Measurements from ENCODE around the gene IFRD1.

Gene IFRD1, protein sequence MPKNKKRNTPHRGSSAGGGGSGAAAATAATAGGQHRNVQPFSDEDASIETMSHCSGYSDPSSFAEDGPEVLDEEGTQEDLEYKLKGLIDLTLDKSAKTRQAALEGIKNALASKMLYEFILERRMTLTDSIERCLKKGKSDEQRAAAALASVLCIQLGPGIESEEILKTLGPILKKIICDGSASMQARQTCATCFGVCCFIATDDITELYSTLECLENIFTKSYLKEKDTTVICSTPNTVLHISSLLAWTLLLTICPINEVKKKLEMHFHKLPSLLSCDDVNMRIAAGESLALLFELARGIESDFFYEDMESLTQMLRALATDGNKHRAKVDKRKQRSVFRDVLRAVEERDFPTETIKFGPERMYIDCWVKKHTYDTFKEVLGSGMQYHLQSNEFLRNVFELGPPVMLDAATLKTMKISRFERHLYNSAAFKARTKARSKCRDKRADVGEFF

DNA sequence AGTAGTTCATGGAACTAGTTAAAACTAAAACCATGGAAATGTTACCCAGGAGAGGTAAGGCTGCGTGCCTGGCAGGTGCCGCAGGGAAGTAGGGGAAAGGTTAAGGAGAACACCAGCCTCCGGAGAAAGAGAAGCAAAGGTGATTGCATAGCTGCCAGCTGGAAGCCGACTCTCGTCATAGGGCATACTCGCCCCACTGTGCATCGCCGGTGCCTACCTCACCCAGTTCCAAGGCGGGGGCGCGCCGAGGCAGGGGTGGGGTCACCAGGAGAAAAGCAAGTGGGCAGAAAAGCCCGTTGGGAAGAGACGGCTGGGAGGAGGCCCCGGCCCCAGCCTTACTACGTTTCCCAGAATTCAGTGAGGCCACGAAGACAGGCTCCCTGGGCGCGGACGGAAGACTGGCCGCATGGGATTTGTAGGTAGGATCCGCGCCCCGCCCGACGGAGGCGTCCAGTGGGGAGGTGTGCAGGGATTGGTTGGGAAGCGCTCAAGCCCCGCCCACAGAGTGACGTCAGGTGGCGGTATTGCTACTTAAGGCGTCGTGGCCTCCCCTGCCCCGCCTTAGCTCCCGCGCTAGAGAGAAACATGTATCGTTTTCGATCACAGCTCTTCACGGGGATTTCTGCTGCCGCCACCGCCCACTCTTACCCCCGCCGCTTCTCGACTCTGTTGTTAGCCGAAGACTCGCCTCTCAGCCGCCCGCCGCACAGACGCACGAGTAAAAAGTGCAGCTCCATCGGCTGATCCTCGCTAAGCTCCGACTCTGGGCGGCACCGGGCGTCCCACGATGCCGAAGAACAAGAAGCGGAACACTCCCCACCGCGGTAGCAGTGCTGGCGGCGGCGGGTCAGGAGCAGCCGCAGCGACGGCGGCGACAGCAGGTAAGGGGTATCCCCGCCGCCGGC lies at the start of gene IFRD1:
TSS of gene IFRD1 (plus strand) at position 559 of the 905 bp plus-strand sequence. CDS start at position 788, 229 bp downstream.
- peak; percentile 92 for DNase-seq

DNA sequence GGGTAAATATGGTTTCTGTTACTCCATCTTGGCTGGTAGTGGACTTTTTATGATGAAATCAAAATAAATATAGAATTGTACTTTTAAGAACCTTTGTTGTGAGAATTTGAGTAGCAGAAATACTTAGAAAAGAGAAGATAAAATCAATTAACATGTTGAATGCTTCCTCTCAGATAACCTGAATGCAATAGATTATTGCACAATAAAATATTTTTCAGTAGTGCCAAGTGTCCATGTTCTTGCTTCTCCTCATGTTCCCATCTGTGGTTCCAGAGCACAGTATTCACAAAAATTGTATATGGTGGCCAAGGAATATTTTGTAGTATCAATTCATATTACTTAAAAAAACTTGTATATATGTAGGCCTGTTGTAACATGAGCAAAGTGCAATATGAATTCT lies 45.9 kb upstream of the IFRD1 start:
- DNase-seq: no peak

- DNase-seq: no peak
Observed at GRCh38 chr7:112405286-112405685, 45.0 kb upstream of the IFRD1 start.

DNA sequence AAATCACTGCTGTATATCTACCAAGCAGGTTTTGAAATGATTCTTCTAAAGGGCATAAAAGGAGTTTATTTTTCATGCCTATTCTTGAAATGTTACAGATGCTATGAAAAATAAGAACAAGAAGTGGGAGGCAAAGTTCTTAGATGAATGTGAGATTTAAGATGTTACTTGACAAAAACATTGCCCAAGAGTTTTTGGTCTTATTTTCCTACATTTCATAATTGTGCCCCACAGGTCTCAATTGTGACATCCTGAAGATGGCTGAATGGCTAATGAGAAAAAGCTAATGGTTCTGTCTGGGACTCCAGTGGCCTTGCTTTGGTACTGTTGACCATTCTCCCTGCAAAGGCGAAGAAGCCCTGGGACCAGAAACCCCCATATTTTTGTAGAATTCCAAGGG lies 43.0 kb upstream of the IFRD1 start:
- DNase-seq: no peak

GRCh38 chr7:112410092-112410491 lies 40.2 kb upstream of the IFRD1 start:
- DNase-seq: no peak

DNA sequence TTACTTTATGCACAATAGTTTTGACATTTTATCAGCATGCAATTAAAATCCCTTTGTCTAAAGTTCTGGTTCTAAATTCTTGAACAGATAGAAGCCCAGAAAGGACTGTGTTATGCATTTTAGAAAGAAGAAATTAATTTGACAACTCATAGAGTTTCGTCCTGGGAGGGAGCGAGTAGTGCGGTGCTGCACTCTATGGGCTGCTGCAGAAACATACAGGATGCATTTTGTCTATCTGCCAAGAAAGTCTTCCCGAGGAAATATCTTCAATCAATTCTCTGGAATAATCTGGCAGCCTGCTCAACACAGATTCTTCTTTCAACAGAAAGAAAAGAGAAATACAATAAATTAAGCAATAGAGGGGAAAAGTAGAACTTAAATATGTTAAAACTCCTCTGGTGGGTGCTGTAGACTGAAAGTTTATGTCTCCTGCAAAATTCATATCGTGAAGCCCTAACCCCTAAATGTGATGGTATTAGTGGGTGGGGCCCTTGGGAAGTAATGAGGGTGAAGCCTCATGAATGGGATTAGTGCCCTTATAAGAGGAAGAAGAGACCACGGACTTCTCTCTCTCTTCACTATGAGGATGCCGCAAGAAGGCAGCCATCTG lies 39.0 kb upstream of the IFRD1 start:
- peak; percentile 12 for DNase-seq

GRCh38 chr7:112414855-112415490 lies 35.3 kb upstream of the IFRD1 start:
- DNase-seq: peak; percentile 25

DNA sequence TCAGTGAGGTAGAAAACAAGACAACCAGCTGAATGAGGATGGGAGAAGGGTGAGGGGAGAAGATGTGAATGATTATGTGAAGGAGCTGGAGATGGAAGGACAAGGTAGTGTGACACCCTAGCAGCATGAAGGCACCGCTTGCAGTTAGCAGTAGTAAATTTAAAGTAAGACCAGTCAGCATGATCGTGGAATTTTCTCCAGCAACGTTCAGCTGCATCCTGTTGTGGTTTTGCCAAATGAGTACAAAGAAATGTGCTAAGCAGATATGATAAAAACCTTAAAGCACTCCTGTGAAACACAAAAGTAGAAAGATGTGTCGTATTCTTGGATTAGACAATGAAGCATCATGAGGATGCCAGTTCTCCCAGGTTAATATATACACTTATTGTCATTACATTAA lies 34.1 kb upstream of the IFRD1 start:
- DNase-seq: no peak

DNA sequence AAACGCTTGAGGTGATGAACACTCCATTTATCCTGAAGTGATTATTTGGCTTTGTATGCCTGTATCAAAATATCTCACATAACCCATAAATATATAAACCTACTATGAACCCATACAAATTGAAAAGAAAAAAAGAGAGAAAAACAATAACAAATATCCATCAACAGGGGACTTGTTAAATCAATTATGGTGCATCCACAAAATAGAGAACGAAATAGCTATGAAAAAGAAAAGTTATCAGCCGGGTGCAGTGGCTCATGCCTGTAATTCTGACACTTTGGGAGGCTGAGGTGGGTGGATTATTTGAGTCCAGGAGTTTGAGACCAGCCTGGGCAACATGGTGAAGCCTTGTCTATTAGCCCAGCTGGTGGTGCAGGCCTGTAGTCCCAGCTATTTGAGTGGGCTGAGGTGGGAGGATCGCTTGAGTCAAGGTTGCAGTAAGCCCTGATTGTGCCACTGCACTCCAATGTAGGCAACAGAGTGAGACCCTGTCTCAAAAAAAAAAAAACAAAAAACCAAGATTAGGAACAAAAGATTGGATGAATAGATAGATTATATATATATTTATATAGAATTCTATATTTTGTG lies 30.6 kb upstream of the IFRD1 start:
- no peak for DNase-seq

GRCh38 chr7:112420236-112420861 lies 29.9 kb upstream of the IFRD1 start:
- DNase-seq: no peak

GRCh38 chr7:112421666-112422486 lies 28.4 kb upstream of the IFRD1 start:
- peak; percentile 16 for DNase-seq

DNA sequence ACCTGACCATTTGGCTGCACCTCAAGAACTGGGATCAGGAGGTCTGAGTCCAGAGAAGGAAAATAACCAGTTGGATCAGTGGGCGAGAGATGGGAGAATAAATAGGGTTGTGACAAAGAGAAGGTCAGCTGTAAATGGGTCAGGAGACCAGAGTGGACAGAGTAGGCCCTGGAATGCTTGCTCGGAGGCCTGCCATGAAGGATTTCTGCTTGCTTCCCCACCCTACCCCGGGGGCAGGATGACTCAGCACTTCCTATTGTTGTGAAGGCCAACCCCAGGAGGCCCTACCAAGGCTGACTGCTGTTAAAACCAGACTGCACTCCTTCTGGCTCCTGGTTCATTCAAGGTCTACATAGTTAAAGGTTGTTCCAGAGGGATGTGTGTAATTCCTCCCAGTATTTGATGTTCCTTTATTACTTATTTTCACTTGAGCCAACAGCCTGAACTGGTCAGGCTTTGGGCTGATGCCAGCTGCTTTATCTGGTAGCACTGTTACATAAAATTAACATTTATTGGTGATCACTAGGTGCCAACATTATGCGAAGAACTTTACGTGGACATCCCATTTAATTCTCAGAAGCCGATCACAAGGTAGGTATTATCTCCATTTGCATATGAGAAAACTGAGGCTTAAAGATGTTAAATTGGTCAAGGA lies 27.3 kb upstream of the IFRD1 start:
- peak; percentile 9 for DNase-seq

- no peak for DNase-seq
Observed at GRCh38 chr7:112423987-112424386, 26.3 kb upstream of the IFRD1 start.

DNA sequence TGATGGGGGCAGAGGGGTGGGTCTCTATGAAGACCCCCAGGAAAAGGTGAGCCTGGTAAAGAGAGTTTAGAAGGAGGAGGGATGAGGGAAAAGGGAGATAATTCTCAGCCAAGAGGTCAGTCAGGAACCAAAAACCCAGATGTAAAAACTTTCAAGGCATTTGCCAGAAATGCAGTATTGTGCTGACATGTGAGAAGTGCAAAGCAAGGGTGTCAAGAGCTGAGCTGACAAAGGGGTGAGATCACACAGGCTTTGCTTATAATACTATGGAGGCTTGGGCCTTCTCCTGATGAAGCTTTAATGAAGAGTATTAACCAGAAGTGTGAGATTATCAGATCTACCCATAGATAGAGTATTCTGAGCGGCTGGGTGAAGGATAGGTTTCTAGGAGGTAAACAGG lies 22.3 kb upstream of the IFRD1 start:
- DNase-seq: no peak

DNA sequence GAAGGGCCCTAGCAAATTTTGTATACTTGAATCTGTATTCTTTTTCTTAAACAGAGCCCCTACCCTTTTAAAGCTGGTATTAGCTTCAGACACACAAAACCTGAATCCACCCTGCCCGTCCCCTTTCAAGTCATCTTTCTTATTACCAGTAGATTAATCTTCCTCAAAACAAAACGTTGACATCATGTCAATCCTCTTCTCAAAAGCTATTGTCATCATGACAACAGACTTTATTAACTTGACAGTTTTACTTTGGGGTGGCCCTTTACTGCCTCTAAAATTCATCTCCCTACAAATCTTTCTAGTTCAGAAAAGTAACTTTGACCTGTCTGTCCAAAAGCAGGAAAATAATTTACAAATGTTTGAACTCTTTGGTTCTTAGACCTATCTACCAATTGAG lies 21.5 kb upstream of the IFRD1 start:
- DNase-seq: no peak

GRCh38 chr7:112430649-112431048 lies 19.6 kb upstream of the IFRD1 start:
- DNase-seq: no peak

DNA sequence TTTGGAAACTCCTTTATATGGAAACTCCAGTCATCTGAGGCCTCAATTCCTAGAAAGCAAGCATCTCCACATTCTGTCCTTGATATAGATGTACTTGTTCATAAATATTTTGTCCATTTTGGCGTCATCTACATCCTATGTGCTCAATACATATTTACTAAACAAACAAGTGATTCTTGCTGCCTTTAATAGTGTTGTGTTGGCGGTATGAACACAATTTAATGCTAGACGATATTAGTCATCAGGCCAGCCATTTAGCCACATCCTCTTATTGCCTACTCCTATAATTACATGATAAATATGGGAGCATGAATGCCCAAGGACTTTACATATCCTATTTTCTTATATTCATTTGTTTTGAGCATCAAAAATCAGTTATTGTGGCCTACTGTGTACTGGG lies 18.5 kb upstream of the IFRD1 start:
- DNase-seq: no peak

DNA sequence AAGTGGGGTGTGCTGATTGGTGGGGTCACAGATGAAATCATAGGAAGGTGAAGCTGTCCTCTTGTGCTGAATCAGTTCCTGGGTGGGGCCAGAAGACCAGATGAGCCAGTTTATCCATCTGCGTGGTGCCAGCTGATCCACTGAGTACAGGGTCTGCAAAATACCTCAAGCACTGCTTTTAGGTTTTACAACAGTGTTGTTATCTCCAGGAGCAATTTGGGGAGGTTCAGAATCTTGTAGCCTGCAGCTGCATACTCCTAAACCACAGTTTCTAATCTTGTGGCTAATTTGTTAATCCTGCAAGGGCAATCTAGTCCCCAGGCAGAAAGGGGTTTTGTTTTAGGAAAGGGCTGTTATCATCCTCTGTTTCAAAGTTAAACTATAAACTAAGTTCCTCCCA lies 17.0 kb upstream of the IFRD1 start:
- no peak for DNase-seq

DNA sequence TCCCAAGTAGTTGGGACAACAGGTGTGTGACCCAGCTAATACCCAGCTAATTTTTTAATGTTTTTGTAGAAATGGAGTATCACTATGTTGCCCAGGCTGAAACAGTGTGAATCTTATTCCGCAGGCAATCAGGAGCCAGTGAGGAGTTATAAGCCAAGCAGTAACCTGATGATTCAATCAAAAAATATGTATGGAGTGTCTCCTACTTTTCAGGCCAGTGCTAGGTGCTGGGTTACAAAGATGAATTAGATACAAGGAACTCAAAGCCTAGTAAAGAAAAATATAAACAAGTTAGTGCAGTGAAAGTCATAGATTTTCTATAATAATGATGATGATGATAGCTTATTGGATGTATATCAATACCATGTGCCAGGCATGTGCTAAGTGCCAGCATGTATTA lies 13.2 kb upstream of the IFRD1 start:
- no peak for DNase-seq

DNA sequence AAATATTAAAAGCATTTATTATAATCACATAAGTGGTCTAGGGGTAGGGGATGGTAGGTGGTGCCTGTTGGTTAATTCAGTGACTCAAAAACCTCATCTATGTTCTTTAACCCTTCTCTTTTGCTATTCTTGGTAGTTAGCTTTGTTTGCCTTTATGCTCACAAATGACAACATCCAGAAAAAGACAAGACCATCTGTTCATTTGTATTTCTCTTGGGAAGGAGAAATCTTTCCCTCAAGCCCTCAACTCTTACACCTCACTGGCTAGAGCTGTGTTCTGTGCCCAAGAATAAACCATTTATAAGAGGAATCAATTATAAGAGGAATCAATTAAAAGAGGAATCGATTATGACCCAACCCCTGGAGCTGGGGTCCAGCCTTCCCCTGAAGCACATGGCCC lies 10.8 kb upstream of the IFRD1 start:
- DNase-seq: no peak

GRCh38 chr7:112442210-112442609 lies 8.1 kb upstream of the IFRD1 start:
- no peak for DNase-seq
